K562 (cell line): ENCODE results near the gene ANOS1.

Source experiments
- BRD9 ChIP-seq: fragments of 450-650 bp; IDR thresholded peaks from 2 replicates; pipeline ENCODE4 v1.6.1; 2018; ENCODE audit warnings: low read depth; ENCODE audit not compliant: partially characterized antibody
- CREB1 ChIP-seq, 2 experiments: sonication (generic) in 1 of 2; formaldehyde crosslinking in 1 of 2; IDR thresholded peaks; 2 replicates each; pipeline versions ENCODE4 v1.6.1 to v1.8.0; 2012 to 2022; ENCODE audit warnings: inconsistent platforms in 1 of 2, mild to moderate bottlenecking in 1 of 2, missing genetic modification reagents in 1 of 2, moderate library complexity in 1 of 2
- FOXM1 ChIP-seq, 2 experiments: fragments of 450-650 bp in 1 of 2; sonication (generic) in 1 of 2; formaldehyde crosslinking in 1 of 2; IDR thresholded peaks; 2 replicates each; pipeline versions ENCODE4 v1.6.1 to v1.9.0; 2017 to 2022; ENCODE audit warnings: low read depth in 2 of 2, mild to moderate bottlenecking in 2 of 2, missing genetic modification reagents in 1 of 2, moderate library complexity in 1 of 2
- MXI1 ChIP-seq: IDR thresholded peaks from 2 replicates; pipeline ENCODE4 v1.6.1; 2011; ENCODE audit warnings: low read depth, mild to moderate bottlenecking, improper control_type of control experiment, low read length
- POLR2A ChIP-seq: fragments of 450-650 bp; conservative IDR thresholded peaks from 2 replicates; pipeline ENCODE4 v1.6.1; 2016
- TF ChIP-seq, protein P1 (sequence below), 3 experiments: IDR thresholded peaks in 2 of 3; conservative IDR thresholded peaks in 1 of 3; 2 replicates each; pipeline ENCODE4 v1.5.1; 2011 to 2012; ENCODE audit warnings: low read length in 3 of 3, mild to moderate bottlenecking in 3 of 3, control low read depth in 2 of 3, improper control_type of control experiment in 1 of 3, inconsistent platforms in 1 of 3, low read depth in 1 of 3, mixed read lengths in 1 of 3, moderate library complexity in 1 of 3; ENCODE audit not compliant: insufficient read depth in 2 of 3
- TF ChIP-seq, protein P2 (sequence below): sonication (generic); formaldehyde crosslinking; IDR thresholded peaks from 2 replicates; pipeline ENCODE4 v1.8.0; 2022; ENCODE audit warnings: mild to moderate bottlenecking, low read depth, missing genetic modification reagents
- TF ChIP-seq, protein P3 (sequence below), 3 experiments: fragments of 200-800 bp in 1 of 3; sonication (Bioruptor generic) in 1 of 3; sonication (generic) in 1 of 3; formaldehyde crosslinking in 1 of 3; IDR thresholded peaks; 2 replicates each; pipeline versions ENCODE4 v1.6.1 to v1.8.0; 2016 to 2022; ENCODE audit warnings: mild to moderate bottlenecking in 2 of 3, missing compliant biosample characterization in 2 of 3, missing genetic modification characterization in 2 of 3, missing genetic modification reagents in 1 of 3
- TF ChIP-seq, protein P4 (sequence below): sonication (generic); formaldehyde crosslinking; IDR thresholded peaks from 2 replicates; pipeline ENCODE4 v1.9.0; 2022; ENCODE audit warnings: mild to moderate bottlenecking, missing genetic modification reagents

DNA sequence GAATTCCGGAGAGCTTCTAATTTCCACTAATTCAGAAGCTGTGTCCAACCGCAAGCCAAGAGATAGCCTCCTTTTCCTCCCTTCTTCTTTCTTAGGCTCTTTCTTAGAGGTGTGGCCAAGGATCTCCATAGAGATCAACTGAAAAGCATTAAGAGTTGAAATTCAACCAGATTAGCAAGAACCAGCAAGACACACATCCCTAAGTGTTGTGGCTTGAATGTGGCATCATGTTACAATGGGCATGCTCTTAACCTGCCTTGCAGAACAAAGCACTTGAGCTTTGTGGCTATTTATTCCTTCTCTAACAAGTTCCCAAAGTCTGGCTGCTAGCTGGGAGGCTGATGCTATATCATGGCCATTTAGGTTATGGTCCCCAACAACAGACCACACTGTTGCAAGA lies 10.4 kb downstream of the ANOS1 start:
- TF ChIP-seq, protein P1, sequence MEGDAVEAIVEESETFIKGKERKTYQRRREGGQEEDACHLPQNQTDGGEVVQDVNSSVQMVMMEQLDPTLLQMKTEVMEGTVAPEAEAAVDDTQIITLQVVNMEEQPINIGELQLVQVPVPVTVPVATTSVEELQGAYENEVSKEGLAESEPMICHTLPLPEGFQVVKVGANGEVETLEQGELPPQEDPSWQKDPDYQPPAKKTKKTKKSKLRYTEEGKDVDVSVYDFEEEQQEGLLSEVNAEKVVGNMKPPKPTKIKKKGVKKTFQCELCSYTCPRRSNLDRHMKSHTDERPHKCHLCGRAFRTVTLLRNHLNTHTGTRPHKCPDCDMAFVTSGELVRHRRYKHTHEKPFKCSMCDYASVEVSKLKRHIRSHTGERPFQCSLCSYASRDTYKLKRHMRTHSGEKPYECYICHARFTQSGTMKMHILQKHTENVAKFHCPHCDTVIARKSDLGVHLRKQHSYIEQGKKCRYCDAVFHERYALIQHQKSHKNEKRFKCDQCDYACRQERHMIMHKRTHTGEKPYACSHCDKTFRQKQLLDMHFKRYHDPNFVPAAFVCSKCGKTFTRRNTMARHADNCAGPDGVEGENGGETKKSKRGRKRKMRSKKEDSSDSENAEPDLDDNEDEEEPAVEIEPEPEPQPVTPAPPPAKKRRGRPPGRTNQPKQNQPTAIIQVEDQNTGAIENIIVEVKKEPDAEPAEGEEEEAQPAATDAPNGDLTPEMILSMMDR (IDR thresholded peaks at IDR 0.05 in 2 of 3, conservative IDR thresholded peaks at IDR 0.05 in 1 of 3; ENCODE audit: insufficient read depth in 2 of 3, low read depth in 1 of 3, low read length in 3 of 3): no peak
- TF ChIP-seq, protein P2, sequence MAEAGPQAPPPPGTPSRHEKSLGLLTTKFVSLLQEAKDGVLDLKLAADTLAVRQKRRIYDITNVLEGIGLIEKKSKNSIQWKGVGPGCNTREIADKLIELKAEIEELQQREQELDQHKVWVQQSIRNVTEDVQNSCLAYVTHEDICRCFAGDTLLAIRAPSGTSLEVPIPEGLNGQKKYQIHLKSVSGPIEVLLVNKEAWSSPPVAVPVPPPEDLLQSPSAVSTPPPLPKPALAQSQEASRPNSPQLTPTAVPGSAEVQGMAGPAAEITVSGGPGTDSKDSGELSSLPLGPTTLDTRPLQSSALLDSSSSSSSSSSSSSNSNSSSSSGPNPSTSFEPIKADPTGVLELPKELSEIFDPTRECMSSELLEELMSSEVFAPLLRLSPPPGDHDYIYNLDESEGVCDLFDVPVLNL: no peak
- TF ChIP-seq, protein P3, sequence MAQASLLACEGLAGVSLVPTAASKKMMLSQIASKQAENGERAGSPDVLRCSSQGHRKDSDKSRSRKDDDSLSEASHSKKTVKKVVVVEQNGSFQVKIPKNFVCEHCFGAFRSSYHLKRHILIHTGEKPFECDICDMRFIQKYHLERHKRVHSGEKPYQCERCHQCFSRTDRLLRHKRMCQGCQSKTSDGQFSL (CRISPR knock-in tag; IDR thresholded peaks at IDR 0.05): no peak
- TF ChIP-seq, protein P3 (tag; IDR thresholded peaks at IDR 0.05): no peak
- TF ChIP-seq CREB1 (IDR thresholded peaks at IDR 0.05): no peak
- no peak for TF ChIP-seq CREB1 (CRISPR knock-in tag; IDR thresholded peaks at IDR 0.05)
- no peak for TF ChIP-seq POLR2A
- TF ChIP-seq BRD9: no peak
- no peak for TF ChIP-seq MXI1
- no peak for TF ChIP-seq FOXM1 (IDR thresholded peaks at IDR 0.05; ENCODE audit: low read depth)
- TF ChIP-seq FOXM1 (CRISPR knock-in tag; IDR thresholded peaks at IDR 0.05; ENCODE audit: low read depth): no peak
- TF ChIP-seq, protein P4, sequence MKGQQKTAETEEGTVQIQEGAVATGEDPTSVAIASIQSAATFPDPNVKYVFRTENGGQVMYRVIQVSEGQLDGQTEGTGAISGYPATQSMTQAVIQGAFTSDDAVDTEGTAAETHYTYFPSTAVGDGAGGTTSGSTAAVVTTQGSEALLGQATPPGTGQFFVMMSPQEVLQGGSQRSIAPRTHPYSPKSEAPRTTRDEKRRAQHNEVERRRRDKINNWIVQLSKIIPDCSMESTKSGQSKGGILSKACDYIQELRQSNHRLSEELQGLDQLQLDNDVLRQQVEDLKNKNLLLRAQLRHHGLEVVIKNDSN (CRISPR knock-in tag): no peak
